MCF 10A (cell line): Measurements from ENCODE around the gene ZNF221. TPM values are rescaled to one million over a fixed set of nuclear protein-coding genes. Genes with fewer than 3 reads are reported as not detected.
A peak's percentile ranks its signal among the peaks of the same experiment; 100 is the strongest.

Experiments
- BruUV-seq: library from RNA; stranded (reverse); fragments of 400-500 nt; replicated peaks from 2 replicates; lab custom pipeline; 2021; lab: Mats Ljungman, UMichigan
- CTCF ChIA-PET: fragments of 300-600 bp; sonication (Branson Sonifier 250); formaldehyde crosslinking; extraction: SDS; loops from one replicate; lab custom pipeline; 2021; ENCODE audit warnings: antibody characterized with exemption, inconsistent platforms; lab: Yijun Ruan, JAX
- POLR2A ChIA-PET: fragments of 300-600, 350-650 bp; sonication (Branson Sonifier 250); formaldehyde crosslinking; extraction: SDS; loops from one replicate; lab custom pipeline; 2020; ENCODE audit warnings: antibody characterized with exemption, inconsistent platforms; lab: Yijun Ruan, JAX
- DNase-seq: peaks from one replicate; pipeline ENCODE4 v3.0.0-alpha.2; 2018; ENCODE audit not compliant: unreplicated experiment
- H3K27ac Mint-ChIP-seq: one replicate; pipeline ENCODE4 v1.8.0; 2022; ENCODE audit warnings: mild to moderate bottlenecking, low read depth, mixed read lengths; ENCODE audit not compliant: unreplicated experiment
- H3K27me3 Mint-ChIP-seq: one replicate; pipeline ENCODE4 v1.8.0; 2022; ENCODE audit warnings: mixed read lengths; ENCODE audit not compliant: insufficient read depth, unreplicated experiment
- H3K36me3 Mint-ChIP-seq: one replicate; pipeline ENCODE4 v1.8.0; 2022; ENCODE audit warnings: mild to moderate bottlenecking, moderate library complexity, mixed read lengths; ENCODE audit not compliant: insufficient read depth, unreplicated experiment
- H3K4me1 Mint-ChIP-seq: one replicate; pipeline ENCODE4 v1.8.0; 2022; ENCODE audit warnings: mixed read lengths; ENCODE audit not compliant: insufficient read depth, unreplicated experiment
- H3K4me3 Mint-ChIP-seq: one replicate; pipeline ENCODE4 v1.8.0; 2022; ENCODE audit warnings: mild to moderate bottlenecking, moderate library complexity, mixed read lengths; ENCODE audit not compliant: unreplicated experiment
- H3K9me3 Mint-ChIP-seq: one replicate; pipeline ENCODE4 v1.8.0; 2022; ENCODE audit warnings: mixed read lengths; ENCODE audit not compliant: unreplicated experiment
- CTCF ChIP-seq: fragments of 200-600 bp; IDR thresholded peaks from one replicate; pipeline ENCODE4 v1.8.0; 2022; ENCODE audit warnings: antibody characterized with exemption, mild to moderate bottlenecking; ENCODE audit not compliant: unreplicated experiment
- intact Hi-C: fragments of 100-400 bp; cut with micrococcal nuclease; formaldehyde crosslinking; loops from 2 replicates; pipeline ENCODE4 v1.14.1; 2022
- total RNA-seq: library from RNA; stranded (reverse); gene quantifications from 2 replicates; pipeline ENCODE4 v1.2.3, GENCODE V29; 2022

Gene ZNF221
- total RNA-seq, 1 experiment from 2014 or later = 1.2 TPM

- Mint-ChIP-seq H3K4me1 (no peaks in the 10 kb centered on the region), H3K27ac (no peak overlapping the region), H3K4me3 (no peak overlapping the region), H3K9me3 (peaks cover 14% of the 10 kb centered on the region), H3K27me3 (no peaks in the 10 kb centered on the region), H3K36me3 (no peaks in the 10 kb centered on the region)
- intact Hi-C loops = no loop called here
- DNase-seq = no peak
- BruUV-seq = no TSS peak
- POLR2A ChIA-PET = no interaction called here
- CTCF ChIA-PET = interaction anchor here (0.5 kb wide), 1 partner anchor 109 kb away, joined by 3 read pairs; no protein-coding TSS in a partner anchor
- TF ChIP-seq CTCF = no peak
These were observed 25.7 kb downstream of the ZNF221 start for GRCh38 chr19:43976732-43977131.

GRCh38 chr19:43983544-43983911, 32.5 kb downstream of the ZNF221 start:
- Mint-ChIP-seq H3K36me3 (peaks cover 9% of the 10 kb centered on the region), H3K27me3 (no peaks in the 10 kb centered on the region), H3K4me1 (no peaks in the 10 kb centered on the region), H3K27ac (peak overlapping the region; percentile 82), H3K4me3 (peak overlapping the region; percentile 96), H3K9me3 (peaks cover 3% of the 10 kb centered on the region)
- ChIA-PET CTCF (interaction anchor here (0.8 kb wide), 1 partner anchor 33 kb away, joined by 3 read pairs; the partner anchor contains the start of gene ZNF221), POLR2A (interaction anchor here (0.8 to 3.3 kb wide), 5 partner anchors 16 to 229 kb away, joined by 3 to 20 read pairs (median 4); partner anchors contain the start of genes ZNF221, ZNF227 and ZNF230)
- TF ChIP-seq CTCF = no peak
- intact Hi-C loops = loop anchor here (10.0 kb wide), 1 partner anchor 49 kb away; the partner anchor contains the start of gene ZNF45
- DNase-seq = no peak
- BruUV-seq = no TSS peak

- H3K27ac Mint-ChIP-seq = peak within 1 kb of the TSS; percentile 82
- no peak for TF ChIP-seq CTCF
- peak within 1 kb of the TSS; percentile 96 for H3K4me3 Mint-ChIP-seq
- peaks cover 15% of the 10 kb centered on the region for H3K36me3 Mint-ChIP-seq
- peak; percentile 96 for DNase-seq
- H3K27me3 Mint-ChIP-seq = no peaks in the 10 kb centered on the region
- no peaks in the 10 kb centered on the region for H3K4me1 Mint-ChIP-seq
- no TSS peak for BruUV-seq
- ChIA-PET CTCF (interaction anchor here (0.8 kb wide), 1 partner anchor 19 kb away, joined by 3 read pairs; the partner anchor contains the start of gene ZNF230), POLR2A (interaction anchor here (0.7 to 3.3 kb wide), 7 partner anchors 17 to 228 kb away, joined by 3 to 20 read pairs (median 3); partner anchors contain the start of genes ZNF221, ZNF227 and ZNF230)
- peaks cover 8% of the 10 kb centered on the region for H3K9me3 Mint-ChIP-seq
- intact Hi-C loops = loop anchor here (10.0 kb wide), 1 partner anchor 49 kb away; the partner anchor contains the start of gene ZNF45
These were observed 33.1 kb downstream of the ZNF221 start, which contains the start of gene ZNF155 for GRCh38 chr19:43983912-43984686. Gene ZNF155 (plus strand): TSS chr19:43984188. CDS start chr19:43988544, 4,356 bp downstream.

GRCh38 chr19:43984687-43985000, 33.6 kb downstream of the ZNF221 start:
- H3K27ac Mint-ChIP-seq = peak overlapping the region; percentile 82
- POLR2A ChIA-PET = interaction anchor here (0.7 to 3.3 kb wide), 3 partner anchors 18 to 88 kb away, joined by 3 to 20 read pairs (median 3); partner anchors contain the start of gene ZNF230
- H3K9me3 Mint-ChIP-seq = peaks cover 8% of the 10 kb centered on the region
- CTCF ChIA-PET = interaction anchor here (0.8 kb wide), 1 partner anchor 18 kb away, joined by 3 read pairs; the partner anchor contains the start of gene ZNF230
- intact Hi-C loops = loop anchor here (10.0 kb wide), 1 partner anchor 50 kb away; the partner anchor contains the start of gene ZNF45
- DNase-seq = peak; percentile 1
- peaks cover 20% of the 10 kb centered on the region for H3K36me3 Mint-ChIP-seq
- H3K4me3 Mint-ChIP-seq = peak overlapping the region; percentile 96
- TSS peak; percentile 49 for BruUV-seq
- H3K4me1 Mint-ChIP-seq = no peaks in the 10 kb centered on the region
- no peaks in the 10 kb centered on the region for H3K27me3 Mint-ChIP-seq
- TF ChIP-seq CTCF = no peak
